ENCODE data around the gene FLYWCH2.

Gene FLYWCH2

DNA sequence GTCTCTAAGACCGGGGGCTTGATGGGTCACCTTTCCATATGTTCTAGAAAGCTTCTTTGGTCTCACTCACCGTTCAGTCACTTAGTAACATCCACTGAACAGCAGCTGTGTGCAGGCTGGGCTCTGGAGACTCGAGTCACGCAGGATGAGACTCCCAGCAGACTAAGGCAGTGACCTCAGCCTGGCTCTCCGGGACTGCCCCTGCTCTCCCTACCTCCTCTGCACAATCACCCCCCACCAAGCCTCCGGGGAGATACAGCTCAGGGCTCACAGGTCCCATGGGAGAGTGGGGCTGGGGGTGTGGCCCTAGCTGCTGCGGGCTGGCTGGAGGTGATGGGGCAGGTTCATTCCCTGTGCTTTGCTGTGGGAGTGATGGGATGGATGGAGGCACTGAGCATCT lies 14.1 kb downstream of the FLYWCH2 start:
- no peaks in the 10 kb centered on the region for H4K20me1 ChIP-seq (ENCODE audit: insufficient read depth, low read length)
- no peaks in the 10 kb centered on the region for H3F3A ChIP-seq (ENCODE audit: insufficient read depth, low read length)
- H3K4me2 ChIP-seq (ENCODE audit: low read length) = no peak overlapping the region
- no peak overlapping the region for H3K4me3 ChIP-seq (ENCODE audit: low read depth, low read length, poor library complexity, severe bottlenecking)
- no peaks in the 10 kb centered on the region for H3K79me2 ChIP-seq (ENCODE audit: insufficient read depth, low read length)
- no peaks in the 10 kb centered on the region for H3K36me3 ChIP-seq (ENCODE audit: insufficient read depth, low read length)
- H3K9me3 ChIP-seq (ENCODE audit: low read length) = no peaks in the 10 kb centered on the region
- H3K27me3 ChIP-seq (ENCODE audit: insufficient read depth, low read length) = no peaks in the 10 kb centered on the region
- no peaks in the 10 kb centered on the region for H3K9me2 ChIP-seq (ENCODE audit: low read depth, low read length)
- H3K4me1 ChIP-seq (ENCODE audit: insufficient read depth, low read length, severe bottlenecking) = no peaks in the 10 kb centered on the region
- TF ChIP-seq EZH2 (IDR thresholded peaks at IDR 0.05; ENCODE audit: borderline replicate concordance, low read length) = no peak
- TF ChIP-seq, protein P1, sequence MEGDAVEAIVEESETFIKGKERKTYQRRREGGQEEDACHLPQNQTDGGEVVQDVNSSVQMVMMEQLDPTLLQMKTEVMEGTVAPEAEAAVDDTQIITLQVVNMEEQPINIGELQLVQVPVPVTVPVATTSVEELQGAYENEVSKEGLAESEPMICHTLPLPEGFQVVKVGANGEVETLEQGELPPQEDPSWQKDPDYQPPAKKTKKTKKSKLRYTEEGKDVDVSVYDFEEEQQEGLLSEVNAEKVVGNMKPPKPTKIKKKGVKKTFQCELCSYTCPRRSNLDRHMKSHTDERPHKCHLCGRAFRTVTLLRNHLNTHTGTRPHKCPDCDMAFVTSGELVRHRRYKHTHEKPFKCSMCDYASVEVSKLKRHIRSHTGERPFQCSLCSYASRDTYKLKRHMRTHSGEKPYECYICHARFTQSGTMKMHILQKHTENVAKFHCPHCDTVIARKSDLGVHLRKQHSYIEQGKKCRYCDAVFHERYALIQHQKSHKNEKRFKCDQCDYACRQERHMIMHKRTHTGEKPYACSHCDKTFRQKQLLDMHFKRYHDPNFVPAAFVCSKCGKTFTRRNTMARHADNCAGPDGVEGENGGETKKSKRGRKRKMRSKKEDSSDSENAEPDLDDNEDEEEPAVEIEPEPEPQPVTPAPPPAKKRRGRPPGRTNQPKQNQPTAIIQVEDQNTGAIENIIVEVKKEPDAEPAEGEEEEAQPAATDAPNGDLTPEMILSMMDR (IDR thresholded peaks at IDR 0.05; ENCODE audit: low read length) = no peak
- H3K27ac ChIP-seq (ENCODE audit: low read depth, low read length, poor library complexity, severe bottlenecking) = no peak overlapping the region
- H3K9ac ChIP-seq (ENCODE audit: low read length) = no peak overlapping the region
- no peak overlapping the region for H2AFZ ChIP-seq (ENCODE audit: low read length)

DNA sequence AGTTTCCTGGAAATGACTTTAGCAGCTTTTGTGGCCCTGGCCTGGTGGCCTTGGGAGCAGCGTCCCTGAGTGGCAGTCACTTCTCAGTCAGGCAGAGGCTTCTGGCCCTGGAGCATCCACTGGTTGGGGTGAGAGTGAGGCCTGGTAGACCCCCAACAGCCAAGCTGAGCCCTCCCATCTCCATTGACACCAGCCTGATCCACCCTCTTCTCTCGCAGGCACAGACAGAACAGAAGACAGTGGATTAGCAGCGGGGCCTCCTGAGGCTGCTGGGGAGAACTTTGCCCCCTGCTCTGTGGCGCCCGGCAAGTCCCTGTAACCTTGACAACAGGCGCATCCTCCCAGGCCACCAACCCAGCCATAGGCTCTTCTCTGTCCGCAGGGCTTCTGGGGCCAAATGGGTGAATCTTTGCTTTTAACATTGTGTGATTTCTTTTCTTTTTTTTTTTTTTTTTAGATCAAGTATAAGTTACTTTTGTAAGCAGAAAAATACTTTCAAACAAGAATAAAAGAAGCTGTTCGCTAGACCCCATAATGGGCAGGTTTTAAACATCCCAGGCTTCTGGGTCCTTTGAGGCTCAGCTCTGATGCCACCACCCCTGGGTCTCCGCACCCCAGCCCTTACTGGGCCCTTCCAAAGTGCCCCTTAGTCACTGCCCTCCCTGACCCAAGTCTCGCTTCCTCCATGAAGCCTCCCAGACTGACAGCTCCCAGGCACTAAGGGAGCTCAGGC lies 16.0 kb downstream of the FLYWCH2 start:
- no peak overlapping the region for H2AFZ ChIP-seq (ENCODE audit: low read length)

DNA sequence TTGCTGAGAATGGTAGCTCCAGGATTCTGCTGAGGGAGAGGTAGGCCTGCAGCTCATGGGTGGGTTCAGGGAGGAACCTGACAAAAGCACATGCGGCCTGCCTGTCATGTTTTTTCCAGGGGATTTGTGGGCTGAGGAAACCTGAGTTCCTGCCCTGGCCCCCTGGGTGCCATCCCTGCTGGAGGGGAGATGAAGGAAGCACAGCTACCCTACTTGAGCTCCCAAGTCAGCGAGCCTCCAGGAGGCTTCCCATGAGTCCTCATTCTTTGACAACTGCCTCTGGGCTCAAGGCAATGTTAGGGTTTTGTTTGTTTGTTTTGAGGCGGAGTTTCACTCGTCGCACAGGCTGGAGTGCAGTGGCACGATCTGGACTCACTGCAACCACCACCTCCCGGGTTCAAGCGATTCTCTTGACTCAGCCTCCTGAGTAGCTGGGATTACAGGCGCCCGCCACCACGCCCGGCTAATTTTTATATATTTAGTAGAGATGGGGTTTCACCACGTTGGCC lies 16.6 kb downstream of the FLYWCH2 start:
- TF ChIP-seq, protein P1 (IDR thresholded peaks at IDR 0.05; ENCODE audit: low read length) = no peak
- Histone ChIP-seq H3K27me3 (ENCODE audit: insufficient read depth, low read length) (no peaks in the 10 kb centered on the region), H3K9me2 (ENCODE audit: low read depth, low read length) (no peaks in the 10 kb centered on the region), H3K9me3 (ENCODE audit: low read length) (no peaks in the 10 kb centered on the region), H2AFZ (ENCODE audit: low read length) (no peak overlapping the region), H3K27ac (ENCODE audit: low read depth, low read length, poor library complexity, severe bottlenecking) (no peak overlapping the region), H3K9ac (ENCODE audit: low read length) (no peak overlapping the region), H3K79me2 (ENCODE audit: insufficient read depth, low read length) (no peaks in the 10 kb centered on the region), H3K4me3 (ENCODE audit: low read depth, low read length, poor library complexity, severe bottlenecking) (no peak overlapping the region), H4K20me1 (ENCODE audit: insufficient read depth, low read length) (no peaks in the 10 kb centered on the region), H3K36me3 (ENCODE audit: insufficient read depth, low read length) (no peaks in the 10 kb centered on the region), H3K4me1 (ENCODE audit: insufficient read depth, low read length, severe bottlenecking) (peaks cover 5% of the 10 kb centered on the region), H3F3A (ENCODE audit: insufficient read depth, low read length) (no peaks in the 10 kb centered on the region), H3K4me2 (ENCODE audit: low read length) (no peak overlapping the region)

More for the DNA sequence above, 16.0 kb downstream of the FLYWCH2 start:
- H4K20me1 ChIP-seq (ENCODE audit: insufficient read depth, low read length) = no peaks in the 10 kb centered on the region
- H3K79me2 ChIP-seq (ENCODE audit: insufficient read depth, low read length) = no peaks in the 10 kb centered on the region
- H3K9me2 ChIP-seq (ENCODE audit: low read depth, low read length) = no peaks in the 10 kb centered on the region
- no peaks in the 10 kb centered on the region for H3K9me3 ChIP-seq (ENCODE audit: low read length)
- no peaks in the 10 kb centered on the region for H3K36me3 ChIP-seq (ENCODE audit: insufficient read depth, low read length)
- no peaks in the 10 kb centered on the region for H3F3A ChIP-seq (ENCODE audit: insufficient read depth, low read length)
- no peaks in the 10 kb centered on the region for H3K27me3 ChIP-seq (ENCODE audit: insufficient read depth, low read length)
- no peak overlapping the region for H3K9ac ChIP-seq (ENCODE audit: low read length)
- H3K4me1 ChIP-seq (ENCODE audit: insufficient read depth, low read length, severe bottlenecking) = peaks cover 4% of the 10 kb centered on the region
- H3K4me2 ChIP-seq (ENCODE audit: low read length) = no peak overlapping the region
- no peak overlapping the region for H3K27ac ChIP-seq (ENCODE audit: low read depth, low read length, poor library complexity, severe bottlenecking)
- H3K4me3 ChIP-seq (ENCODE audit: low read depth, low read length, poor library complexity, severe bottlenecking) = no peak overlapping the region
- TF ChIP-seq, protein P1 (IDR thresholded peaks at IDR 0.05; ENCODE audit: low read length) = no peak
- TF ChIP-seq EZH2 (IDR thresholded peaks at IDR 0.05; ENCODE audit: borderline replicate concordance, low read length) = no peak

All from OCI-LY1 (cell line).